Embryonic facial prominence (tissue), 1 donor: Measurements from ENCODE around the gene SHANK3.
A peak's percentile ranks its signal among the peaks of the same experiment; 100 is the strongest.
"Not testable (repeated sequence)": the region's sequence is repeated elsewhere in the genome, so short reads cannot be mapped to it uniquely, and the experiment has no call there.

Source experiments
- DNase-seq: peaks from one replicate; pipeline ENCODE4 v3.0.0-alpha.2; 2016; ENCODE audit errors: extremely low spot score

SHANK3 gene

GRCh38 chr22:50653256-50653655 lies 19.4 kb upstream of the SHANK3 start:
- DNase-seq = no peak

GRCh38 chr22:50654664-50655063 lies 18.0 kb upstream of the SHANK3 start:
- DNase-seq = not testable (repeated sequence)

- no peak for DNase-seq
These were observed 16.2 kb upstream of the SHANK3 start for GRCh38 chr22:50656122-50657070.

- no peak for DNase-seq
These were observed 14.7 kb upstream of the SHANK3 start for GRCh38 chr22:50657925-50658324.

GRCh38 chr22:50659711-50660110 lies 12.9 kb upstream of the SHANK3 start:
- DNase-seq = not testable (repeated sequence)

- DNase-seq = no peak
These were observed 12.3 kb upstream of the SHANK3 start for GRCh38 chr22:50660306-50660705.

- no peak for DNase-seq
These were observed 7.4 kb upstream of the SHANK3 start for GRCh38 chr22:50665212-50665611.

- no peak for DNase-seq
These were observed 6.9 kb upstream of the SHANK3 start for GRCh38 chr22:50665738-50666137.

- DNase-seq = no peak
These were observed 2.1 kb upstream of the SHANK3 start for GRCh38 chr22:50670513-50670912.

- no peak for DNase-seq
These were observed 1.6 kb upstream of the SHANK3 start for GRCh38 chr22:50670914-50671538.

- DNase-seq = no peak
These were observed 982 bp upstream of the SHANK3 start for GRCh38 chr22:50671641-50672040.

- DNase-seq = no peak
These were observed 582 bp upstream of the SHANK3 start for GRCh38 chr22:50672041-50672440.

GRCh38 chr22:50673231-50674129 lies 857 bp downstream of the SHANK3 start:
- DNase-seq = no peak

- DNase-seq = no peak
These were observed 1.5 kb downstream of the SHANK3 start for GRCh38 chr22:50674130-50674500.

- peak; percentile 20 for DNase-seq
These were observed 2.3 kb downstream of the SHANK3 start for GRCh38 chr22:50674606-50675552.

GRCh38 chr22:50675553-50676179 lies 3.0 kb downstream of the SHANK3 start:
- DNase-seq = no peak

- DNase-seq = no peak
These were observed 3.6 kb downstream of the SHANK3 start for GRCh38 chr22:50676180-50676636.

- no peak for DNase-seq
These were observed 4.3 kb downstream of the SHANK3 start for GRCh38 chr22:50676661-50677492.

- DNase-seq = no peak
These were observed 5.0 kb downstream of the SHANK3 start for GRCh38 chr22:50677493-50678217.
